IPS-NIHi11 (cell line): ENCODE measurements around the gene CCDC85C.

Experiments
- DNase-seq: peaks from one replicate; pipeline ENCODE4 v3.0.0; 2012; ENCODE audit warnings: mixed read lengths, low spot score

CCDC85C gene

DNA sequence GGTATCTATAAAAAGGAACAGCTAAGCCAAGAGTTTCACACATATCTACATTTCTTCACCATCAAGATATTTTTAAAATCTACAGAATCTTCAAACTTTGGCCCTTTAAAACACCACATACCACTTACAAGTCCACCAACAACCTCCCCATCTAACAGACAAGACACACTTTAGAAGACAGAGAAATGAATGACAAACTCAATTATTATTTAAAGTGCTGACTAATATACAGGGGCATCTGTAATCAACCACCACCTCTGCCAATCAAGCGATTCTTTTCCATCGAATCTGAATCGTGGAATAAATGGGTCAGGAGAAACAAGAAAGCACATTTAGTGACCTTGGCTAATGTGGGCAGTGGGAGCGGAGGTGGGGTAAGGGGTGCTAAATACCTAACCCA is 131.1 kb downstream of the CCDC85C start:
- no peak for DNase-seq

DNA sequence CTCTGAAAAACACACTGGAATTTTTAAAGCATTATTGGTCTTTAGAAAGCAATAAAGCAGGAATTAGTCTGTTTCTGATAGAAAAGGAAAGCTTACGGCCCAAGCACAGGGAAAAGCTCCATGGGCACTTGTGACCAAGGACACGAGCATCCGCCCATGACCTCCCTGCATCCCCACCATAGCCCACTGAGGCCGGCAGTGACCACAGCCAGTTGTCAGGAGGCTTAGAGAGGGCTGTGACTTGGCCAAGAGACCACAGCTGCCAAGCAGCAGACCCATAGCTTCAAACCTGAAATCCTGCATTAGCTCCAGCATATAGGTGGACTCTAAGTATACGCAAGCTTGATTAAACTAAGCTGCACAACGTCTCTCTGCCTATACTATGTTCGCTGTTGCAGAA is 132.3 kb downstream of the CCDC85C start:
- DNase-seq = no peak

DNA sequence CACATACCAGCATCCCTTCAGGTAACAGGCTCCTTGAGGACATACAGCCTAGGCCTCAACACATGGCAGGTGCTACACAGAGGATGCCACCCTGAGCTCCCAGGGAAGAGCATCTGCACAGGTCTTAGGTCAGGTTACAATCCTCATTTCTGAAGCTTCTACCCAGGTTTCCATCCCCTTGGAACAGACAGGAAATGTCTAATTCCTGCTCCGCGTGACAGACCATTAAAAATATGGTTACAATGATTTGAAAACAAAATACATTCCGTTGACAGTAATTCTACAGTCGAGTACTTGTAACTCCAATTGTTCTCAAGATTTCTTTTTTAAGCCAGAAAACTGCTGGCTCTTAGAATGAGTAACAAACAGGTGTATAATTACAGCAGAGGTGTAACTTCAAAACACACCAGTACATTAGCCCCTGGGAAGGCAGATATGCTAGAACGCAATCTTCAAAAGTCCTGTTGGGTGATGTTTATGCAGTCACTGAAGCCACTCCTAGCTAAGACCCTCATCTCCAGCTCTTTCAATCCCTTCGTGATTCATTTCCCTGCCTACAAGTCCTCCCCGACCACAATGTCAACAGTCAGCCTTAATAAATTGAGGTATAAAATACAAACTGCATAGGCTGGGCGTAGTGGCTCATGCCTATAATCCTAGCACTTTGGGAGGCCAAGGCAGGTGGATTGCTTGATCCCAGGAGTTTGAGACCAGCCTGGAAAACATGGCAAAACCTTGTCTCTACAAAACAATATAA is 135.0 kb downstream of the CCDC85C start:
- no peak for DNase-seq

DNA sequence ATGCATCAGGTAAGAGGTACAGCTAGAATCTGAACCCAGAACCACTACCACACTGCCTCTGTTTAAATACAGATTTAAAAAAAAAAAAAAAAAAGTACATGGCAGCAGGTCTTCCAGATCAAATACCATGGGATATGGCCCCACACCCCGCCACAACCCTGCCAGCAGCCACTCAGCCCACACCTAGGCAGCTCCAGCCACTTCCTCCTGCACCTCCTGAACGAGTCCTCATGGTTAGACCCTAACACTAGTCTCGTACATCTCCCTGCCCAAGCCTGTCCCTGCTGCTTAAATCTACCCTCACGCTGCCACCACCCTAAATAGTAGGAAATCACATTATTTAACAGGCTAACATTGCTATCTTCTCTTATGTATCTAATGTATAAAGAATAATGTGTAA is 135.9 kb downstream of the CCDC85C start:
- no peak for DNase-seq

DNA sequence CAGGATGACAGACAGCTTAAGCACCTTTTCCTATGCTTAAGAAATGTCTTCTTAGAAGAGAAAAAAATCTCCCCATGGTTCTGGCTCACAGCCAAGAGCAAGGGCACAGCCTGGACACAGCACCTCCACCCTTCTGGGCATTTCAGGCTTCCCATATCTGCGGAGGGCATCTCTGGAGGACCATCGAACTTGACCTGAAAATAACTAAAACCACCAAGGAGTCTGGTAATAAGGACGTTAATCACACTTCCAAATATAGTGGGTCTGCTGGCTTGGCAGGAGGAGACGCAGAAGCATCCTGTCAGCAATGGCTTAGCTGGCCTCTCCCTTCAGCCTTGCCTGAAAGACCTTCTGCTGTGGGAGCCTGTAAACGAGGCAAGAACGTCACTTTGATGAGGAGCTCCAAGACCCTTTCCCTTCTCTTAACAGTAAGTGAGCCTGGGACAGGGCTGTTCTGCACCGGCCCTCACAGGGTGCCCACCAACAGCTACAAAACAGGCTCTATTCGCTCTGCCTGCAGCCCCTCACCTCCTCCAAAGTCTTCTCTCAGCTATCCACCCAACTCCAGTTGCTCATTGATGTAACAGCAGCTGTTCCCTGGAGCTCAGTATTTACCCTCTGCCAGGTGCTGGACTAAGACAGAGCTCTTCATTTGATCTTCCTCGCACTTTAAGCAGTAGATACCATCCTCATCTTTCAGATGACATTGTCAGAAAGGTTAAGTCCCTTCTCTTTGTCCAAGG is 136.5 kb downstream of the CCDC85C start:
- DNase-seq = no peak

DNA sequence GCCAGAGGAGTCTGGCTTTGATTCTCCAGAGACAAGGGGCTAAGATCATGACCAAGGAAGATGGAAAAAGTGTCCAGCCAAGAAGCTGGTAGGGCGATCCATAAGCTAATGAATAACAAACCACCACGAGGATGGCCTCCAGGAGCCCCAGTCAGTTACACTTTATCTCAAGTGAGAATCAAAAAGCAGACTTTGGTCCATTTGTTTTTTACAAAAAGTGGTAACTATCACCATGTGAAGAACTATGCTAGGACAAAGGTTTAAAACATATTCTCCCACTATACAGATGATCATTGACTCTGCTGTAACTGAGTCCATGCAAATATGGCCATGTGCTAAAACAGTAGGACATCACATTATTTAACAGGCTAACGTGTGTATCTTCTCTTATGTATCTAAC is 137.2 kb downstream of the CCDC85C start:
- no peak for DNase-seq

DNA sequence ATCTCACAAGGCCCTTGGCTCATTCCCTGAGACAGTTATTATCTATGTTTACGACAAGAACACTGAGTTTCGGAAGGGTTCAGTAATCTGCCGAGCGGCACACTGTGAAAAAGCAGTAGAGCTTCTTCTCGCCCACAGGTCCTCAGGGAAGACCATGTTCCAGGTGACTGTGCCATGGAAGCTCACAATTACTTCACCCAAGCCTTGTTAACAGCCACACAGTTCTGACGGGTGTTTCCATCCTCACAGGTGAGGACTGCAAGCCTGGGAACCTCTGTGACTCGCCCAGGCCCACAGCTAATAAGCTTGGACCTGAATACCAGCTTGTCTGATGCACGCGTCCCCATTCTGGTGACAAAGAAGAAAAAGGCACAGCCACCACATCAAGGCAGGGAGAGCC is 138.7 kb downstream of the CCDC85C start:
- DNase-seq = no peak

DNA sequence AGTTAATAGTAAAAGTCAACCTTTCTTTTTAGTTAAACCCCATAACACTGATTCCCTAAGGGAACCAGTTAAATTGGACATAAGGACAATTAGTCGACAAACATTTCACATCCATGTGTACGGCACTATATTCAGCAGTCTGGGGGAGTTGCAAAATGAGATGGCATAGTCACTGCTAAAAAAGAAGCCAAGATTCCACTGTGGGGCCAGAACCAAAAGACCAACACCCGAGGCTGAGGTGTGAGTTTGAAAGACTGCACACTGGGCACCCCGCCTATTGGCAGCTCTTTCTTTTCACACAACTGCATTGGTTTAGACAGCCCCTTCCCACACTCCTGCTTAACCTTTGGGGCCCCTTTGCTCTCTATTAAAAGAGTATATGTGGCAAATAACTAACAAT is 140.0 kb downstream of the CCDC85C start:
- no peak for DNase-seq

DNA sequence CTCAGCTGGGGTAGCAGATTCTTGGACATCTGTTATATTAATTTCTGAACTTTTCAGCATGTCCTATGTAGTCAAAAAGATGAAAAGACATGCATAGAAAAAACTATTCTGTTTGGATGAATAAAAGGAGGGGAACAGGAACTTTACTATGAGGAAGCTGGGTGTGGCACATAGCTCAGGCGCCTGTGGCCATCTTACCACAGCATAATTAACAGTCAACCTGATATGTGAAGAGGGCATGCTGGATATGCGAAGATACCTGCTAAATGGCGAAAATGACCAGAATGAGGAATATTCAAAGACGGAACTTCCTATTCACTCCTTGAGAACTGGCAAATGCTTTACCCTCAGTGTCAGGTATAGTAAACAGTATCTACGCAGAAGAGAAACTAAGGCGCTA is 141.8 kb downstream of the CCDC85C start:
- DNase-seq = no peak

DNA sequence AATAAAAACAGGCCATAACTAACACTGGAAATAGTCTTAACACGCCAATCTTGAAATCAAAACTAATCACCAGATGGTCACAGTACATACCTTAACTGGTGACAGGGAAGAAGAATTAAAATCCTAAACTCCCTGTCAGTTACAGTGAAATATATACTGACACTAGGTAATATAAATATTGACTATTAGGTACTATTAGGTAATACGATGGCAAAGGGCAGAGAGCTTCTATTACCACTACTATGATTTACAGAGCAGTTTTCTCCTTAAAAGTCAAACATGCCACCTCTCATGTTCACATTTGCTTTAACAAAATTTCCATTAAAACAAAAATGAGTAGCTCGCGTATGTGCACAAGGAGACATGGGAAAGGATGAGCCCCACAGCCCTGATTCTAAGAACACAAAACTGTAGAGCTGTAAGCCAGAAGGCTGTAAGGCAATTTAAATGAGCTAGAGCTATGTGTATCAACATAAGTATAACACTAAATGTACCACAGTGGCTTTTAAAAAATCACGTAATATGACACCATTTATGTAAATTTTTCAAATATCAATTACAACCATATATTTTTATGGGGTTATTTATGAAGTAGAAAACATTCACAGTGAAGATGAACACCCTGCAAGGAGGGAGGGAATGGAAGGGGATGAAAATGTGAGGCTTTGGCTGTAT is 142.5 kb downstream of the CCDC85C start:
- no peak for DNase-seq

DNA sequence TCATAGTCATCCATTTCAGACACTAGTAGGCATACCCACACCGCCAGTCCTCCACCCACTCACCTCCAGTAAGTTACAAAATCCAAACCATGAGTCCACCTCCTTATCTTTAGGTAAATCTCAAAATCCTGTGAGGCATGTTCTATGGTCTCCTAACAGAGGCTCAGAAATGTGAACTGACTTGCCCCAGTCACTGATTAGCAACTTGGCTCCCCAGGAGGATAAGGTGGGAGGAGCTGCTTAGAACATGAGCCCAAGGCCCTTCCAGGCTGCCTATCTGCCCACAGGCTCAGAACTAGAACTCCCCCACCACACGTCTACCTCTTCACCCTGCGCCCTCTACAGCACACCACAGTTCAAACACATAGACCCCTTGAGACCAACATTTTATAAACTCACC is 143.2 kb downstream of the CCDC85C start:
- DNase-seq = peak; percentile 35

DNA sequence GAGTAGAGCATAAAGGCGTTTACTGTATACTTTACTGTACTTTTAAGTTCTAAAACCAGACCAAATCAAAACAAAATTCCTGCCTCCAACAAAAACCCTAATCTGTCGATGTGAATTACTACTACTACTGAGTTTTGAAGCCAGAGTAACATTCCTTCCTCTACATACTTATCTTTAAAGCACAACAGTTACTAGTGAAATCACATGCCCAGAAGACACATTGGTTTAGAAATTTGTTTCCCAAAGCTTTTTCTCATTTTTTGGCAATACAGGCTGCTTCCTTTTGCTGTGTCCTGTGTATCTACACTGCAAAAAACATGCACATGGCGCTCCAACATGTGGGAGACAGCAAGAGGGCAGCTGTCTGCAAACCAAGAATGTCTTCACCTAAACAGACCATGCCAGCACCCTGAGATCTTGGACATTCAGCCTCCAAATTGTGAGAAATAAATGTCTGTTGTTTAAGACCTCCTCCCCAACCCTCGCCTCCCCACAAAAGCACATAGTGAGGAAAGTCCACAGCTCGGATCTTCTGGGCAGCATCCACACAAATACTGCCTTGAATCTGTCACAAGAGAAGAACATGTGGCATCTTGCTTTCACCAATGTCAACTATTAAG is 144.4 kb downstream of the CCDC85C start:
- DNase-seq = no peak

DNA sequence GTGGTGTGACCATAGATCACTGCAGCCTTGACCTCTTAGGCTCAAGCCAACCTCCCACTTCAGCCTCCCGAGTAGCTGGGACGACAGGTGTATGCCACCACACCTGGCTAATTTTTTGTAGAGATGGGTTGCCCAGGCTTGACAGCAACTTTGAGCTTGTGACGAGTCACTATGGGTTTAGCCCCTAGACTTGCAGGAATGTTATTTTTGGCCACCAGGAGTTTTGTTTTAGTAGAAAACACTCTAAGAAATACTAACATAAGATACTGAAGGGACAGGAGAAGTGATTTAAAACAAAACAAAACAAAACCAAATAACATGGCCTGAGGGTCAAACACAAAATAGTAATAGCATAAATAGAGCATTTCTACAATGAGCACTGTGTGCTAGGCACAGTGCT is 149.8 kb downstream of the CCDC85C start:
- no peak for DNase-seq

DNA sequence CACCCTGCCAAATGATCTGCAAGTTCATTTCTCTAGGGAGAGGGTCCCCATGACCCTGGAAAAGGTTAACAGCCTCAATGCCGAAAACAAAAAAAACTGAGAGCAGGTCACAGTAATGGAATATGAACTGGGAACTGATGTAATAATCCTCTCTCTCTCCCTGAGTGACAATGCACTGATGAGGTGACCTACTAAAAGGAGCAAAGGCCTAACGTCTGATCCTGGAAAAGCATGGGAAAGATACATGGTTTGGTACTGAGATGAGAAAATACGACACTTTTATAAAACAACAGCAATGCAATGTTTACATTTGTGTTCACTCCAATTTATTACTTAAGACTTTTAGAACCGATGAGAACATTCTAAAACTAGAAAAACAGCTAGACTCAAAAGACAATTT is 151.0 kb downstream of the CCDC85C start:
- no peak for DNase-seq

DNA sequence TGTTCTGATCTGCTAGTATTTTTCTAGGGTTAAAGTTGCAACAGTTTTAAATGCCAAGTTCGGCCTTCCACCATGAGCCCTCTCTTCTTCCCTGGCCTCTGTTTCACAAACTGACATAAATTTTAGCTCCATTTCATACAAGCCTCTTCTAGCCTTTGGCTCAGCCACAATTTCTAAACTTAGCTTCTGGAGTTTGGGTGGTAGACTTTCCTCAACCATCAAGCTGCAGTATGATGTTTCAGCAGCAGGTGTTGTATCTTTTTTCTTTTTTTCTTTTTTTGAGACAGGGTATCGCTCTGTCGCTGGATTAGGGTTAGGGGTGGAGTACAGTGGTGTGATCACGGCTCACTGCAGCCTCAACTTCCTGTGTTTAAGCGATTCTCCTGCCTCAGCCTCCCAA is 152.8 kb downstream of the CCDC85C start:
- no peak for DNase-seq

DNA sequence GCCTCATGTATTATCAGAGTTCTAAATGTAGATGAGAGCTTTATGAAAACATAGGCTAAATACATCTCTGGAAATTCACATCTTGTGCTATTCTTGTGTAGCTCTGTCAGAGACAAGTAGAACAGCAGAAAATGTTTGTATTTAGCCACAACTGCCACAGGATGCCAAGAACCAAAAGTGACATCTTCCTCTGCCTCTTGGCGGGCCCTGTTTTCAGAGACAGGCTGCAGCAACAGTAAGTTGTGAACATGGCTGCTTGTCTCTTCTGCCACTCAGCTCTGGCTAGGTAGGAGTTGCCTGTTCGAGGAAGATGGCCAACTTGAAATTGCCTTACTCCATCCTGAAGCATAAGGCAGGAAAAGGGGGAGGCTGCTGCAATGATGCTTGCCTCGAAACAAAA is 153.7 kb downstream of the CCDC85C start:
- DNase-seq = no peak
